Lower leg skin (tissue), 3 donors: Measurements from ENCODE around the gene RGS9.

Experiments
- POLR2A ChIP-seq, 2 donors: fragments of 450-650 bp; IDR thresholded peaks; one replicate each; pipeline ENCODE4 v1.6.1; 2016 to 2017; ENCODE audit warnings: antibody characterized with exemption in 2 of 2, mild to moderate bottlenecking in 1 of 2, moderate library complexity in 1 of 2
- TF ChIP-seq, protein P1 (sequence below), 3 donors: fragments of 450-650 bp; IDR thresholded peaks; one replicate each; pipeline ENCODE4 v1.5.1; 2016; ENCODE audit warnings: antibody characterized with exemption in 3 of 3, mild to moderate bottlenecking in 3 of 3, moderate library complexity in 2 of 3

DNA sequence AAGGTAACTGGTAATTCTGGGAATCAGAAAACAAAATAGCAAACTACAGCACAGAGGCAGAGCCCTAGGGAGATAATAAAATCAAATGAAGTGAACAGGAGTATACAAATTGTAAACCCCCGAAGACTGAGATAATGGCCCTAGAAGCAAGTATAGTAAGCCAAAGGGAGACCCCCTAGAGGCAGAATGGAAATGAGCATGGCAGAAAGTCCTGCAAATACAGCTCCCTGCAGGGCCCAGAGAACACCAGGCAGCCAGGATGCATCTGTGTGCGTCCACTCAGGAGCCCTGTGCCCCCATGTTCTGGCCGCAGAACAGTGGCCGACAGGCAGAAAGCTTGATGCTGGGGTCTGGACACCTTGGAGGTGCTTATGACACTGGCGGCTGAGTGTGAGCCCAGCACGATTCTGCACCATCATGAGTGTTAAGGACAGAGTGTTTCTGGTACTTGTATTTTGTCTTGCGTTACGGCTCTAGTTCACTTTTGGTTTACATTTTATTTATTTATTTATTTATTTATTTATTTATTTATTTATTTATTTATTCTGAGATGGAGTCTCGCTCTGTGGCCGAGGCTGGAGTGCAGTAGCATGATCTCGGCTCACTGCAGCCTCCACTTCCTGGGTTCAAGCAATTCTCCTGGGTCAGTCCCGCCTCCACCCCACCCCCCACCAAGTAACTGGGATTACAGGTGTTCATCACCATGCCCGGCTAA lies 48.7 kb downstream of the RGS9 start:
- TF ChIP-seq, protein P1, sequence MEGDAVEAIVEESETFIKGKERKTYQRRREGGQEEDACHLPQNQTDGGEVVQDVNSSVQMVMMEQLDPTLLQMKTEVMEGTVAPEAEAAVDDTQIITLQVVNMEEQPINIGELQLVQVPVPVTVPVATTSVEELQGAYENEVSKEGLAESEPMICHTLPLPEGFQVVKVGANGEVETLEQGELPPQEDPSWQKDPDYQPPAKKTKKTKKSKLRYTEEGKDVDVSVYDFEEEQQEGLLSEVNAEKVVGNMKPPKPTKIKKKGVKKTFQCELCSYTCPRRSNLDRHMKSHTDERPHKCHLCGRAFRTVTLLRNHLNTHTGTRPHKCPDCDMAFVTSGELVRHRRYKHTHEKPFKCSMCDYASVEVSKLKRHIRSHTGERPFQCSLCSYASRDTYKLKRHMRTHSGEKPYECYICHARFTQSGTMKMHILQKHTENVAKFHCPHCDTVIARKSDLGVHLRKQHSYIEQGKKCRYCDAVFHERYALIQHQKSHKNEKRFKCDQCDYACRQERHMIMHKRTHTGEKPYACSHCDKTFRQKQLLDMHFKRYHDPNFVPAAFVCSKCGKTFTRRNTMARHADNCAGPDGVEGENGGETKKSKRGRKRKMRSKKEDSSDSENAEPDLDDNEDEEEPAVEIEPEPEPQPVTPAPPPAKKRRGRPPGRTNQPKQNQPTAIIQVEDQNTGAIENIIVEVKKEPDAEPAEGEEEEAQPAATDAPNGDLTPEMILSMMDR (IDR thresholded peaks at IDR 0.05), result no peak
- TF ChIP-seq POLR2A (IDR thresholded peaks at IDR 0.05), result no peak
